ENCODE results near the gene PABPN1L. TPM values are rescaled to one million over a fixed set of nuclear protein-coding genes. Genes with fewer than 3 reads are reported as not detected.

Gene PABPN1L
- total and polyA plus RNA-seq, 2 experiments from 2014 or later: not detected

- H2AFZ ChIP-seq: no peak overlapping the region
- H3K4me3 ChIP-seq: no peak overlapping the region
- Mint-ChIP-seq H3K27ac (no peak overlapping the region), H3K4me1 (no peaks in the 10 kb centered on the region; the same call in 2 of the 3 replicates), H3K27me3 (ENCODE audit: insufficient read depth, low read depth, poor library complexity) (peaks cover 6% of the 10 kb centered on the region), H3K4me3 (no peak overlapping the region), H3K36me3 (ENCODE audit: low read depth) (no peaks in the 10 kb centered on the region; the same call in 2 of the 3 replicates), H3K9me3 (no peaks in the 10 kb centered on the region; the same call in 1 of the 3 replicates)
- no peak overlapping the region for H3K4me2 ChIP-seq
- no peaks in the 10 kb centered on the region for H3K79me2 ChIP-seq (replicated peaks; ENCODE audit: insufficient read depth)
- no peak overlapping the region for H3K27ac ChIP-seq (ENCODE audit: low read depth)
- no peaks in the 10 kb centered on the region for H3K9me2 ChIP-seq (ENCODE audit: insufficient read depth)
- no peak for TF ChIP-seq ZNF462 (CRISPR knock-in tag; IDR thresholded peaks at IDR 0.05)
- TF ChIP-seq REST (IDR thresholded peaks at IDR 0.05; ENCODE audit: unreplicated experiment): no peak
- TF ChIP-seq ZNF331 (CRISPR knock-in tag; IDR thresholded peaks at IDR 0.05; ENCODE audit: low read depth): no peak
- TF ChIP-seq CTCF (conservative IDR thresholded peaks at IDR 0.05; ENCODE audit: low read depth in 2 of 2): no peak
- no peak for TF ChIP-seq POLR2AphosphoS5 (IDR thresholded peaks at IDR 0.05; ENCODE audit: low read depth)
- TF ChIP-seq CREB1 (CRISPR knock-in tag; IDR thresholded peaks at IDR 0.05; ENCODE audit: low read depth): no peak
- TF ChIP-seq ETS1 (IDR thresholded peaks at IDR 0.05): no peak
- TF ChIP-seq JUNB (IDR thresholded peaks at IDR 0.05; ENCODE audit: unreplicated experiment): no peak
- ATAC-seq (no peak), DNase-seq (ENCODE audit: low spot score) (no peak)
- no peaks in the 10 kb centered on the region for H3K4me1 ChIP-seq (ENCODE audit: insufficient read depth)
- H3K36me3 ChIP-seq (ENCODE audit: insufficient read depth): no peaks in the 10 kb centered on the region
- H3F3A ChIP-seq (replicated peaks; ENCODE audit: low read depth): no peaks in the 10 kb centered on the region
- no peaks in the 10 kb centered on the region for H4K20me1 ChIP-seq (replicated peaks; ENCODE audit: insufficient read depth)
- no peaks in the 10 kb centered on the region for H3K27me3 ChIP-seq (ENCODE audit: insufficient read depth)
These were observed 5.4 kb upstream of the PABPN1L start for GRCh38 chr16:88871730-88872416.

Measured in GM23338 (cell line).